GM18909 (cell line): ENCODE data around the gene SVOPL.

Experiments used
- ATAC-seq: cut with Tn5 transposase; IDR thresholded peaks from one replicate; pipeline ENCODE4 v1.9.1; 2021; ENCODE audit warnings: mild to moderate bottlenecking; ENCODE audit not compliant: unreplicated experiment, poor library complexity

Gene SVOPL

GRCh38 chr7:138662991-138663320 lies 38.2 kb downstream of the SVOPL start:
- no peak for ATAC-seq

GRCh38 chr7:138662076-138662990 lies 38.8 kb downstream of the SVOPL start:
- no peak for ATAC-seq

GRCh38 chr7:138661069-138661635 lies 40.0 kb downstream of the SVOPL start:
- no peak for ATAC-seq

GRCh38 chr7:138658889-138659288 lies 42.3 kb downstream of the SVOPL start:
- no peak for ATAC-seq

- ATAC-seq = no peak
Observed at GRCh38 chr7:138657854-138658386, 43.2 kb downstream of the SVOPL start.

- no peak for ATAC-seq
Observed at GRCh38 chr7:138656952-138657351, 44.2 kb downstream of the SVOPL start.

- ATAC-seq = no peak
Observed at GRCh38 chr7:138654616-138655015, 46.5 kb downstream of the SVOPL start.

GRCh38 chr7:138649506-138649905 lies 51.7 kb downstream of the SVOPL start:
- ATAC-seq = no peak

- ATAC-seq = no peak
Observed at GRCh38 chr7:138645284-138645683, 55.9 kb downstream of the SVOPL start.

- no peak for ATAC-seq
Observed at GRCh38 chr7:138632826-138633602, 68.1 kb downstream of the SVOPL start.

- no peak for ATAC-seq
Observed at GRCh38 chr7:138632384-138632783, 68.8 kb downstream of the SVOPL start.

GRCh38 chr7:138630059-138630610 lies 71.0 kb downstream of the SVOPL start:
- ATAC-seq = no peak

- ATAC-seq = no peak
Observed at GRCh38 chr7:138627361-138627760, 73.8 kb downstream of the SVOPL start.

GRCh38 chr7:138626846-138627245 lies 74.3 kb downstream of the SVOPL start:
- ATAC-seq = no peak

- ATAC-seq = no peak
Observed at GRCh38 chr7:138625849-138626230, 75.3 kb downstream of the SVOPL start.

GRCh38 chr7:138625084-138625848 lies 75.9 kb downstream of the SVOPL start:
- ATAC-seq = no peak

GRCh38 chr7:138622841-138623240 lies 78.3 kb downstream of the SVOPL start:
- ATAC-seq = no peak

- no peak for ATAC-seq
Observed at GRCh38 chr7:138618933-138619332, 82.2 kb downstream of the SVOPL start.

- no peak for ATAC-seq
Observed at GRCh38 chr7:138618506-138618905, 82.7 kb downstream of the SVOPL start.

- ATAC-seq = no peak
Observed at GRCh38 chr7:138616085-138616484, 85.1 kb downstream of the SVOPL start.
